SIG-M5 treated with dmso at 0.1 percent for 504 hours (cell line): ENCODE measurements around the gene CGRRF1.

Experiments used
- DNase-seq: peaks from one replicate; lab custom pipeline; 2025; ENCODE audit not compliant: unreplicated experiment; lab: John Stamatoyannopoulos, UW

The CGRRF1 gene

DNA sequence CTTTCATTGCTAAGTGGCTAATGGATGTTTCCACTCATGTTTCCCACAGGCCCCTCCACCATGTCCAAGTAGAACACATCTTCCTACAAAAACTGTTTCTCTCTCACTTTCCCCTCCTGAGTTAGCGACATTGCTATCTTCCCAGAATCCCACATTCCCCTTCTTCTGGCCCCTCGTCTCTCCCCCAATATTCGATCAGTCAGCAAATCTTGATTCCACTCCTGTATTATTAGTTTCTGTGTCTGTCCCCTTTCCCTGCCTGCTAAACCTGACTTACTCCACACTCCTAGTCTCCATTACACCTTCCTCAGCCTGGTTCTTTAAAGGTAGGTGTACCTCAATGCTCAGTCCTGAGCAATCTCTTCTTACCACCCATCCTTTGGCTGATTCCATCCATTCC is 37.9 kb downstream of the CGRRF1 start:
- no peak for DNase-seq

DNA sequence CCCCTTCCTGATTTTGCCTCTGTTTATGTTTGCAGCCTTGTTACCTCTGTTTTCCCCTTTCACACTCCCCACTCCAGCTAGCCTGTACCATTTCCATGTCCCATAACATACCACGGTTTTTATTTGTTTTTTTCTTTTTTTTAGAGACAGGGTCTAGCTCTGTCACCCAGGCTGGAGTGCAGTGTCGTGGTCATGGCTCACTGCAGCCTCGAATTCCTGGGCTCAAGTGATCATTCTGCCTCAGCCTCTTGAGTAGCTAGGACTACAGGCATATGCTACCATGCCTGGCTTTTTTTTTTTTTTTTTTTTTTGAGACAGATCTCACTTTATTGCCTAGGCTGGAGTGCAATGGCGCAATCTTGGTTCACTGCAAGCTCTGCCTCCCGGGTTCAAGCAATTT is 38.8 kb downstream of the CGRRF1 start:
- no peak for DNase-seq

DNA sequence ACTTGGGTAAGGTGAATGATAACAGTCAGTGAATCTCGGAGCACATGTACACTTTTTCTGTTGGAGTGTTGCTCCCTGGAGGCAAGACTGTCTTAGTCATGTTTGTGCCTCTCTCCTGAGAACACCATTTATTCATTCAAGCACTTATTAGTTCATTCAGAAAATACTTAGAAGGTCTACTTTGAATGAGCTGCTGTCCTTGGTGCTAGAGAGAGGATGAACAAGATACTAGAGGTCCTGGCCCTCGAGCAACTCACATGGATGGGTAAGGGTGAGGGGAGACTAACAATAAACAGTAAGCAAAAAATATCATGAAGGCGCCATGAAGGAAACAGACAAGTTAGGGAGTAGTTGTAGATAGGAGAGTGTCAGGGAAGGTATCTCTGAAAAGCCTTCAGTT is 40.2 kb downstream of the CGRRF1 start:
- no peak for DNase-seq

DNA sequence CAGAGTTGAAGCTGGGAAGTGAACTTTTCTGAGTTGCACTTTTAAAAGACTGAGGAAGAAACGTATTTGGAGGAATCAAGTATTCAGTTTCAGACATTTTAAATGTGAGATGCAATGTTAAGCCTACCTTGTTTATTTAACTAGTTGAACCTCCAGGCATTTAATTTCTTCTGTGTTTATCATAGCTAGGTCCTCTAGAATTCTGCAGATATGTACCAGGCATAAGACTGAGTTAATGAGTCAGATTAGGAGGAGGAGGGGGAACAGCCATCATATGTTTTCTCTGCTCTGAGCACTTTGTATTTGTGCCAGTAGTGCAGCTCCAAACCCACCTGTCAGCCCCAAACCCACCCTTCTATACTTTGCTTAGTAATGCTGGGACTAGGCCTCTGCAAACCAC is 40.8 kb downstream of the CGRRF1 start:
- DNase-seq: no peak

DNA sequence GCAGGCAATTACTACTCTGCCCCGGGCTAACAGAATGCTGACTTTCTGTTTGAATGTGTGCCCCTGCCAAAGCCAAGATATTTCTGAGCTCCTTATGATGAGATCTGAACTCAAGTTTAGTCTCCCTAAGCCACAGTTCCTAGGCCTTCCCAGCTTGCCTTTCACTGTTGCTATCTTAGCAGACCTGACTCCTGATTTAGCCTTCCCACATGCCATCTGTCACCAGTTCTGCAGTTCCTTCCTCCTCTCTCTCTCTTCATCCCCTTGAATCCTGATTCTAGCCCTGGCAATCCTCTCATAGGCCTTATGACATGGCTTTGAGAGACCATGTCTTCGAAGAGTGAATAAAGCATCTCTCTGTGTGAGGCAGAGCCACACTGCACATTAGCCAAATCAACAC is 44.7 kb downstream of the CGRRF1 start:
- no peak for DNase-seq

DNA sequence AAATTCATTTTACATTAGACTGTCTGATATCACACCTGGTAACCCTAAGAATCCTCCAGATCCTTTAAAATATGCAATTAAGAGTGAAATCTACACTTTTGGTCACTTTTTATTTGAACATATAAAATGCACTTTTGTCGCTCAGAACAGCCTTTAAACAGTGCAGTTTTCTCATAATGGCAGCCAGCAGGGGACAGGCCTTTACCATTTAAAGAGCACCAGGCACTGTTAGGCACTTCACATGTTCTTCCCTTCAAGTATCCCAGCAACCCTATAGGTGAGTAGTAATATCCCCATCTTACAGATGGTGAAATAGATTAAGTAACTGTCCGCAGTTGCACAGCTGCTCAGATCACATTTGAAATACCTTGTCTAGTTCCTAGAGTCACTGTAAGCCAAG is 45.9 kb downstream of the CGRRF1 start:
- DNase-seq: no peak

DNA sequence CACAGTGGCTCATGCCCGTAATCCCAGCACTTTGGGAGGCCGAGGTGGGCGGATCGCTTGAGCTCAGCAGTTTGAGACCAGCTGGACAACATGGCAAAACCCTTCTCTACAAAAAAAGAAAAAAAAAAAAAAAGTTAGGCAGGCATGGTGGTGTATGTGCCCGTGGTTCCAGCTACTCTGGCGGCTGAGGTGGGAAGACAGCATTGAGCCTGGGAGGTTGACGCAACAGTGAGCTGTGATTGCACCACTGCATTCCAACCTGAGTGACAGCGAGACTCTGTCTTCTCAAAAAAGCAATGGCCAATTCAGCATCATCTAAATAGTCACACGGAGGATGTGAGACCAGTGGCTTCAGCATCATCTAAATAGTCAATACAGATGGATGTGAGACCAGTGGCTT is 46.8 kb downstream of the CGRRF1 start:
- no peak for DNase-seq

DNA sequence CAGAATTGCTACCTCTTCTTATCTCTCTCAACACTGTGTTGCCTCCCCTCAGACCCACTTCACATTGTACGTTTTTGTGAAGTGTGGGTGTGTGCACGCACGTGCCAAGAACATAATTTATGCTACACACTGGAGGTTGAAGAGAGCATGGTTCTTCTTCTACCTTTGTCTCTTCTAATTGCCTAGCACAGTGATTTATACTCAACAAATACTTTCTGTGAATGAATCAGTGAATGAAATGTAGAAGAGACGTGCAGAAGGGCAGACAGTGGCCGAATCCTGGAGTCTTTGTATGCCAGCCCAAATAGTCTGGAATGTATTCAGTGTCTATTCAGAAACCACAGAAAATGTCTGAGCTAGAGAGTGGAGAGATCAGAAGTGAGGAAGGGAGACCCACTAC is 52.6 kb downstream of the CGRRF1 start:
- DNase-seq: no peak

DNA sequence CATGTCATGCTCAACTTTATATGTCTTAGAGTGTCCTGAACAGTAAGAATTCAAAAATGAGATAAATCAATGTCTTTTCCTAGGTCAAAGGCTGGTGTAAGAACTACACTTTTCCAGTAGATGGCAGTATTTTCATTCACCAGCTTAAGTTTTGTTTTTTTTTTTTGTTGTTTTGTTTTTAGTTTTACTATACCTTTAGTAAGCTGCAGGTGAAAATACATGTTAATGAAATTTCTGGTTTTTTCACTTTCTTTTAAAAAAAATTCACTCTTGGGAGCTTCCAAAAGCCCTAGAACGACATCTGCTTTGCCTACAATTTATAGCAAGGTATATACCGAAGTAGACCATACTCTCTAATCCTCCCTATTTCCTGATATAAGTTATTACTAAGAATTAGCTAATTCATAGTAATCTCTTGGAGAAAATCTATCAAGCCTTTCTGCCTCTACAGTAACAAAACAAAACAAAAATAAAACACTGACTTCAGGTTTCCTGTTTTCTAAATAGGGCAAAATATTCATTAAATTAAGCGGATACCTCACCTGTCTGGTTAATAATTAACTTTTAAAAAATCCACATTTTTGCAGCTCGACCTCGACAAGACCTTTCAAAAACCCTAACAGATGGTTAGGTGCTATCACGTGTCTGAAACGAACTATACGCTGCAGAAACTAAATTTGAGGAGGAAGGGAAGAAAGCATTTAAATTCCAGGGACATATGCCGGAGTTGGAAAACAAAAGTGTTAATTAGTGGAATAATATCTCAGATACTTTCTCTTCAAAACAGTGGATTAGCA is 54.6 kb downstream of the CGRRF1 start:
- peak; percentile 58 for DNase-seq

DNA sequence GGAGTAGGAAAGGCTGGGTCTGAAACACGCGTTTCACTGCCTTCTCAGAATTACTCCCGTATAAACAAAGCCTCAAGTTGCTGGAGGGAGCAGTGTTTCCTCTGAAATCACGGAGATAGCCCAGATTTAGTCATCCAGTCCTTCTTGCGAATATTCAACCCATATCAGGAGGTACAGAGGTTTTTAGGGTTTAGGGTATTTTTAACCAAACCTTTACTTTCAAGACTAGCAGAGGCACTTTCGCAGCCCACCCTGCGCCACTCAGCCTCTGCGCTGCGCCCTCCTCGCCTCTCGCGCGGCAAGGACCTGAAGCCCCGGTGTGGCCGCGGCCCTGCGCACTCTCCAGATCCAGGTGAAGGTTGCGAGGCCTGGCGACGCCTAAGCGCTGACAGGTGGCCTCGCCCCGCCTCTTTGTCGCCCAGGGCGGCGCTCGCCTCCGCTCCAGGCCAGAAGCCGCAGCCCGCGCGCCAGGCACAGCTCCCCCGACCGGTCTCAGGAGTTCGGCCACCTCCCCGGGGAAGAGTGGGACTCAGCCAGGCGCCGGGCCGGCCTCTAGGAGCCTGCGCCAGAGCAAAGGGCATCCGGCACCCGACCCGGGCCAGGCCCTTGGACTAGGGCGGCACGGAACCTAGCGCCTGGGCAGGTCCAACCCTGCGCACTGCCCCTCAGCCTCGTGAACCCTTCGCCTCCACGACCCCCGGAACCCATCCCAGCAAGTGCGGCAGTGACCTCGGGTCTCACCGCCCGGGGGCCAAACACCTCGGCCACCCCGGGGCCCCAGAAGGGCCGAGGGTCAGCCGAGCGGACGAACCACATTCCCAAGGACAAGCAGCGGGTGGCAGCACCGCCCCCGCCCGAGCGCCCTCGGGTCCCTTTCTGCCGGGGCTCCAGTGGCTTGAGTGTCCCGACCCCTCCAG is 55.4 kb downstream of the CGRRF1 start:
- DNase-seq: peak; percentile 28

DNA sequence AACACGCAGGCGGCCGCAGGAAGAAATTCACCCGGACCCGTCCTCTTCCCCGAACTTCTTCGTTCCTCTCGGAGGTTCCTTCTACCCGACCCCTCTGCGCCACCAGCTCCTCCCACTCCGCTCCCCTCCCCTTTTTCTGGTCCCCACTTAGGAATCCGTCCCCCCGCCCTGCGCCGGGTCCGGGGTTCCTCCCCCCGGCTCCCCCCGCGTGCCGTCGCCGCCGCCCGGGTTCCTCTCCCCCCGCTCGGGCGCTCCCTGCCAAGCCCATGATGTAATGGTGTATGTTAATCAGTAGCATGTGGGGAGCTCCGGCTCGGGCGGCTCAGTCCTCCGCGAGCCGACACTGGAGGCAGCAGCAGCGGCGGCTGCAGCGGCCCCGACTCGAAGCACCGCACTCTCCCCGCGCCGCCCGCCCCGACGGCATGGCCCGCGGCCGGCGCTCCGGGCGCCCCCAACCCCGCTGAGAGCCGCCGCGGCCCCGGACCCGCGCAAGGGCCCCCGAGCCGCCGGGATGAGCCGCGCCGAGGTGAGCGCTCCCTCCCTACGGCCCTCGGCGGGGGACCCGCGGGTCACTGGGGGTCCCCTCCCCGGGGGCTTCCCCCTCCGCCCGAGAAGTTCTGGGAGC is 56.2 kb downstream of the CGRRF1 start:
- DNase-seq: peak; percentile 81

DNA sequence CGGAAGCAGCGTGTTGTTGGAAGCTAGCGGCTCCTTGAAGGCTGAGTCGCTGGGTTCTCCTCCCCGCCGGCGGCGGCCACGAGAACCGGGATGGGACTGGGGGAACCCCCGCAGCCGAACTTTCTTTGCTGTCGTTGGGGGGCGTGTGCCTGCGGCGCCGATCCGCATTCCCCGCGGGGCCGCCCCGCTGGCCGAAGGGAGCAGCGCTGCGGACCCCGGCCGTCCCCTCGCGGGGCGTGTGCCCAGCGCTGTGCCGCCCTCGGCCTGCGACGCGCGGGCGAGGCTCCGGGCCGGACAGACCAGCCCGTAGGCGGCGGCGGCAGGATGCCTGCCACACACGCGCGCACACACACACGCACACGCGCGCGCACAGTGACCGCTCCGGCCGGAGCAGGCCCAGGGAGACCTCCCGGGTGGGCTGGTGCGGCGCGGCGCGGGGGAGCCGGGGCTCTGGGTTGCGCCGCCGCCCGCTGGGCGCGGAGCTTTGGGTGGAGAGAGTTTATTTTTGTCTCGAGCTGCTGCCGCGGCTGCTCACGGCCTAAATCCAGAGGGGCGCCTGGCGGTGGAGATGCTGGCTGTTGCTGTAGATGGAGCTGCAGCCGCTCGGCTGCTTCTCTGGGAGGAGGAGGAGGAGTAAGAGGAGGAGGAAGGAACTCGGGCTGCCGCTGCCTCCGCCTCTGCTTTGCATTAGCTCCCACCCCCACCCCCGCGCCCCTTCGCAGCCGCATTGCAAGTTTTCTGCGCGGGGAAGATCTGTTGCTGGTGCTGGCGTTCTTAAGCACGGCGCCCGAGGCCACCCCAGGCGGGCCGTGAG is 56.9 kb downstream of the CGRRF1 start, which contains the start of gene SAMD4A:
Gene SAMD4A, plus strand, starts transcription at position 719 of the 814 bp plus-strand sequence. CDS start 789 bp downstream, outside the sequence.
- DNase-seq: peak; percentile 82

DNA sequence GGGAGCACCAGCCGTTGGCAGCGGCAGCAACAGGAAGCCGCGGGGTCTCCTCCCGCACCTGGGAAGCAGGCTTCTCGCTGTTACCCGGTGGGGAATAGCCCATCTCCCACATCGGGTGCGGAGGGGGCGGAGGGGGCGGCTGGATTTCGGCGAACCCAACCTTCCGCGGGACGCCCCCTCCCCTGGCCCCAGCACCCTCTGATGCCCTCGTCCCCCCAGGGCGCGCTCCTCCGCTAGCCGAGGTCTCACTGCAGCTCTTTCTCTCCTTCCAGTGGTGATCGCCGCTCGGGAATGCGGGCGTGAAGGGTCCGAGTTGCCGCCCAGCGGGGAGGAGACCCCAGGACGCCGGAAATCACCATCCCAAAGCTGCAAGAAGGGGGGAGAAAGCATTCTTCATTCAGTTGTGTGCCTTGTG is 57.5 kb downstream of the CGRRF1 start:
- DNase-seq: no peak

DNA sequence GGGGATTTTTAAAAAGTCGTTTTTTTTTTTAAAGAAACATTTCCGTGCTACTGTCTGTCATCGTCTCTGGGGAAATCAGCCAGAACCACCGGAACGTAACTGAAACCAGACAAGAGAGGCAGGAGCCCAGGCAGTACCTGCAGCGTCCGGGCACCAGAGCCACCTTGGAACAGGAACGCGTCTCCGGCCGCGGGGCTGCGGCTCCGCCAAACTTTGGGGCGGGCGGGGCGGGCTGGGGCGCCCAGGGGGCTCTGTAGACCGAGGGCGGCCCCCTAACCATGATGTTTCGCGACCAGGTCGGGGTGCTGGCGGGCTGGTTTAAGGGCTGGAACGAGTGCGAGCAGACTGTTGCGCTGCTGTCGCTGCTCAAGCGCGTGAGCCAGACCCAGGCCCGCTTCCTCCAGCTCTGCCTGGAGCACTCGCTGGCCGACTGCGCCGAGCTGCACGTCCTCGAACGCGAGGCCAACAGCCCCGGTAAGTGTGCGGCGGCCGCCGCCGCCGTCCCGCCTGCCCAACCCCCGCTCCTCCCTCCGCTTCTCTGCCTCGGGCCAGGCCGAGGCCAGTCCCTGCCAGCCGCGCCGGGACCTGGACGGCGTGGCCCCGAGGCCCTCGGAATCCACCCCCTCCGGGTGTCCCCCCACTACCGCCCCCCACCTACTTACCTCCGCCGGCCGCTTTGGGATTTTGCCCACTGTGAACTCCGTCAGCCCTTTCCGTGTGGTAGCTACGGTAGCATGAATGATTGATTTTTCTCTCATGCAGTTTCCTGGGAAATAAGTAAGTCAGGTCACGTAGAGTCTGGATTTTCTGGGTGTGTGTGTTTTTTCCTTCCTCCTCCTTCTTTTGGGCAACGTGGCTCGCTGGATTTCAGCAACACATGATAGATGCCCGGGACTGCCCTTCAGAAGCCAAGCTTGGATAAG is 58.2 kb downstream of the CGRRF1 start:
- DNase-seq: peak; percentile 17

DNA sequence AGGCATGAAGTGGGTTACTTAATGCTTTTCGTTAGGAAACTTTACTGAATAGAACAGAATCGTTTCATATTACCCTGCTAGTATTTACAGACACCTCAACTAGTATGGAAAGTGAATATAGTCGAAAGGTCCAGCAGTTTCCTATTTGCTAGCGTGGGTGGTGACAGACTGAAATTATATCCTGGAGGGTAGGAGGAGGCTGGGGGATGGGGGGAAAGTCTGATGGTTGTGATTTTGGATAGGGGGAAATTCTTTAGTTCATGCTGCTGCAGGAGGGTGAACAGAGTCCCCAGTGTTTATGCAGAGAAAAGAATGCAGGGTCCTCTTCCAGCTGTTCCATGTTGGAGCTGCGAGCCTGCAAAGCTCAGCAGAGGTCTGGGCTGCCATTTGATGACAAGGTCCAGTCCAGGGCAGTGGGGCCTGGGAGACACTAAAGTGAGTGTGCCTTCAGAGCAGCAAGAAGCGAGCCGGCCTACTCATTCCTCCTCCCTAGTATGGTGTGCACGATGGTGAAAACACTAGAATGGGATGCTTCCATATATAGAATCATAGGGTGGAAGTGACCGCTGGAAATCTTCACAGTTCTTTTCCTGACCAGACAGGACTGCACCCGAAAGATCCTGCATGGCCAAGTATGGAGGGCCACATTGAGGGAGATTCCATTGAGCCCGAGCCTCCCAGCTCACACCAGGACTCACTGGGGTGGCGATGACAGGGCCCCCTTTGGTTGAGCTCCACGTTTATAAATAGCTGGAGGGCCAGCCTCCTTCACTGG is 59.3 kb downstream of the CGRRF1 start:
- no peak for DNase-seq

DNA sequence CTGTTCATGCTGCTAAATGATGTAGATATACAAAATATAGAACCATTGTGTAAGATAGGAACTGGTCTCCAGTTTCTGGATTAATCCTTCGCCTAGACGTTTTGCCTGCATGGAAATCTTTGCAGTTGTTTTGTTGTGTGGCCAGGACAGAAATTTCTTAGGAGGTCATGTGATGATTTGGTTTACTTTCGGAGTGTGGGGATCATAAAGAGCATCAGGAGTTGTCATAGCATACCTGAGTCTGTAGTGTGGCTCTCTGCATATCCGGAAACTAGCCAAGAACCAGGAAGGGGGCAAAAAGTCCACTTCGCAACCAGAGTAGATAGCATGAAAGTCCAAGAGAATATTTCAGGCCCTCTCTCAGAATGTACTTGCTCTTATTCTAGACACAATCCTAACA is 60.3 kb downstream of the CGRRF1 start:
- DNase-seq: no peak

DNA sequence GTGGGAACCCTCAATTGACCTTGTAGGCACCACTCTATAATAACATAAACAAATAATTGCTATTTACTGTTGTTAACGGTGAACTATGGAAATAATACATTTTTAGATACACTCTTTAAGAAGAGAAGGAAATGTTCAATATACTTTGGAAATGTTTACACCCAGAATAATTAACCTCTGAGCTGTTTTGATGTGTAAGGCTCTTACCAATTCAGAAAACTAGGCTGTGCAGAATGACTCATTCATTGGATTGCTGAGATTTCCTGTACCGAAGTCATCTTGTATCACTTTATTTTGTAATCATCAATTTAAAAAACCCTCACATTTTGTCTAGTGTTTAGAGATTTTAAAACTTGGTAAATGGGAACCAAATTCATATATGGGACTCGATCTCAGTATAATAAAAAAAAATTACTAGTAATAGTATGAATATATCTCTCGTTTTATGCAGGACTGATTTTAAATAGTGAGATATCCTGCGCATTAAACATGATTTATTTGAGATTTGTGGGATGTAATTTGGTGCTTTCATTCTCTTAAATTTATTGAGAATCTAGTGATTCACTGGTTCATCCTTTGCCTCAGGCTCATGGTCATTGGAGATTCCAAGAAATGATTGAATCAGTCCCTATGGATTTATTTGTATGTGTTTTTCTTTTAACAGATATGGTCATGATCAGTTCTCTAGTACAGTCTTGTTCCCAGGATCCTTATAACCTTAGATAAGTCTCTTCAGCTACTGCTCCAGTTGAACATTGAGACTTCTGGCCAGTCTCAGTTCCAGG is 61.1 kb downstream of the CGRRF1 start:
- no peak for DNase-seq

DNA sequence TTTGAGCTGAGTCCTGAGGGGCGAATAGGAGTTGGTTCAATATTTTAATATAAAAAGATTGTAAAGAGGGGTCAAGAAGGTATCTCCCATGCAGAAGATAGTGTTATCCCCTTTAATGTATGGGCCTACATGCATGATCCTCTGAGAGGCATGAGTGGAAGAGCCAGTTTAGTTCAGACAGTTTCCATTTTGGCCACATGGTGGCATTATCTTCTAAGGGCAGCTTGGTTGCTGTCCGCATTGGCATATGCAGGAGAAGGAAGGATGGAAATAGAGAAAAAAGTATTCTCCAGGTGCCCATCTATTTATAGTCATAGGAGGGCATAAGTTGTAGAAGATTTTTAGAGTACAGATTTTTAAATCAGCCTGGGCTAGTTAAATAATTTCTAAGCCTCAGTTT is 62.6 kb downstream of the CGRRF1 start:
- DNase-seq: no peak
